Cardiac muscle cell (in vitro differentiated cells and primary cell): ENCODE data around the gene SRPRA. TPM values are rescaled to one million over a fixed set of nuclear protein-coding genes. Genes with fewer than 3 reads are reported as not detected.
"Not testable (repeated sequence)": the region's sequence is repeated elsewhere in the genome, so short reads cannot be mapped to it uniquely, and the experiment has no call there.

ENCODE experiments used
- DNase-seq, 2 donors: peaks; one replicate each; pipeline versions ENCODE4 v3.0.0 to v3.0.0-alpha.2; 2010 to 2017; ENCODE audit warnings: low read depth in 1 of 2, low spot score in 1 of 2
- H3K27ac ChIP-seq: fragments of 200-600 bp; sonication (generic); 2 replicates; pipeline ENCODE4 v1.5.1; 2016
- H3K27me3 ChIP-seq: fragments of 200-600 bp; sonication (generic); 2 replicates; pipeline ENCODE4 v1.6.0; 2016; ENCODE audit warnings: control low read depth
- H3K36me3 ChIP-seq: fragments of 200-600 bp; sonication (generic); 2 replicates; pipeline ENCODE4 v1.5.1; 2016; ENCODE audit warnings: control low read depth
- H3K4me1 ChIP-seq: fragments of 200-600 bp; sonication (generic); 2 replicates; pipeline ENCODE4 v1.8.1; 2017; ENCODE audit warnings: low read depth, mild to moderate bottlenecking, mixed run types
- H3K4me3 ChIP-seq: fragments of 200-600 bp; sonication (generic); 2 replicates; pipeline ENCODE4 v1.5.1; 2016; ENCODE audit warnings: mild to moderate bottlenecking
- H3K9me3 ChIP-seq: fragments of 200-600 bp; sonication (generic); 2 replicates; pipeline ENCODE4 v1.5.1; 2017; ENCODE audit warnings: low read depth, mild to moderate bottlenecking, control low read depth
- CTCF ChIP-seq: IDR thresholded peaks from 2 replicates; pipeline ENCODE4 v1.5.1; 2012; ENCODE audit warnings: low read depth, mild to moderate bottlenecking, low read length
- polyA plus RNA-seq: library from polyadenylated mRNA; unstranded; fragments of >200 nt; fragmentation: Nextera tagmentation; extraction: Ambion mirVana; gene quantifications from 2 replicates; pipeline ENCODE4 v1.2.1, GENCODE V29; 2016
- total RNA-seq: library from RNA; depleted of rRNA; stranded (reverse); fragments of >200 nt; gene quantifications from 2 replicates; pipeline ENCODE4 v1.2.3, GENCODE V29; 2016

The SRPRA gene
- total and polyA plus RNA-seq, 2 experiments from 2014 or later = 42.9 to 76.6 TPM

DNA sequence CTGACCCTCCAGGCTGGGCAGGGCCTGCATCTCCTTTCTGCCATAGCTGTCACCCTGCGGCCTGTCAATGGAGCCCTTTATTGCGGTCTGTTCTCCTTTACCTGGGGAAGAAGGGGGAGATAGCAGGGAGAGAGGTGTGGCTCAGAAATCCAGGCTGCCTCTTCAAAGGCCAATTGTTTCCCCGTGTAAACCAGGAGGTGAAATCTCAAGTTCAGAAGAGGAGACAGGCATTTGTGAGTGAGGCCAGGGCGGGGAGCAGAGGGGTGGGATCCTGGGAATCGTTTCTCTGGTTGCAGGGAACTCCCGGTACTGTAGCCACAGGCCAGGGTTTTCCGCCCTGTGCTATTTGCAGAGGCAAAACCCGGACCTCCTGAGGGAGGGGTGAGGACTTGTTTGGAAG is 44.3 kb upstream of the SRPRA start:
- no peaks in the 10 kb centered on the region for H3K9me3 ChIP-seq
- no peaks in the 10 kb centered on the region for H3K36me3 ChIP-seq
- H3K4me3 ChIP-seq = no peak overlapping the region
- DNase-seq = no peak
- TF ChIP-seq CTCF = no peak
- H3K27me3 ChIP-seq = no peaks in the 10 kb centered on the region
- H3K27ac ChIP-seq = no peak overlapping the region
- H3K4me1 ChIP-seq = no peaks in the 10 kb centered on the region

DNA sequence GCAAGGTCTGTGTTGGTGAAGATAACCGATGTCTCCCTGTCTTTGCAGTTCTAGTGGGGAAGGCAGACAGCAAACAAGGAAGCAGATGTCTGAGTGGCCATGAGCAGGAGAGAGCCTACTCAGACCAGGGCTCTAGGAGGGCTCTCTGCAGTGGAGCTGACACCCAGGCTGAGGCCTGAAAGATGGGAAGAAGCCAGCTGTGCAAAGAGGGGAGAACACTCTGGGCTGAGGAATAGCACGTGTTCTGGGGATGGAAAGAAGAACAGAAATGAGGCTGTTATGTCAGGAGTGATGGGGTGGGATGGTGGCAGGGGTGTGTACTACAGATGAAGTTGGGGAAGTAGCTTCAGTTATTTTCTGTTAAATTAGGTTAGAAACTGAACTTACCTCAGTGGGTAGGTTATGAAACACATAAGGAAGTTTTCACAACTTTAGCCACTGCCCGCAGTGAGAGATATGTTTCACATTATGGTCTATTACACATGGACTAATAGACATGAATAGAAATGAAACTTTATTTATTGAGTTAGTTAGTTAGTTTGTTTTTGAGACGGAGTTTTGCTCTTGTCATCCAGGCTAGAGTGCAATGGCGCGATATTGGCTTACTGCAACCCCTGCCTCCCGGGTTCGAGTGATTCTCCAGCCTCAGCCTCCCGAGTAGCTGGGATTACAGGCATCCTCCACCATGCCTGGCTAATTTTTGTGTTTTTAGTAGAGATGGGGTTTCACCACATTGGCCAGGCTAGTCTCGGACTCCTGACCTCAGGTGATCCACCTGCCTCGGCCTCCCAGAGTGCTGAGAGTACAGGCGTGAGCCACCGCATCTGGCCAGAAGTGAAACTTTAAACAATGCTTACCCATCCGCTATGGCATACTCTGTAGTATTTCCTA is 43.0 kb upstream of the SRPRA start:
- TF ChIP-seq CTCF = no peak
- H3K27me3 ChIP-seq = no peaks in the 10 kb centered on the region
- H3K27ac ChIP-seq = no peak overlapping the region
- no peaks in the 10 kb centered on the region for H3K4me1 ChIP-seq
- H3K4me3 ChIP-seq = no peak overlapping the region
- DNase-seq = peak in 1 of 2 donors; percentile 31
- H3K9me3 ChIP-seq = no peaks in the 10 kb centered on the region
- H3K36me3 ChIP-seq = no peaks in the 10 kb centered on the region

DNA sequence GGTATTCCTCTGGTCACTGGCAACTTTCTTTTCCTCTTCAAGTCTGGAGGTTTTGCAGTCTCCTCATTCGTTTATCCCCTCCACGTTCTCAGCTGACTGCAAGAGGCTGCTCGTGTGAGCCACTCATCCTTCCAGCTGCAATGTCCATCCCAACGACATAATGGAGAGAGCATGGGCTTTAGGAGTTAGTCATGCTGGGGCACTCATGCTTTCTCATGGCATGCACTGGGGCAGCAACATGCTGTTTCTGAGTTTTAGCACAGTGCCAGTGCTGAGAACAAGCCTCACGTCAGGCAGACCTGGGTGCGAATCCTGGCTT is 42.3 kb upstream of the SRPRA start:
- Histone ChIP-seq H3K36me3 (no peaks in the 10 kb centered on the region), H3K27me3 (no peaks in the 10 kb centered on the region), H3K9me3 (no peaks in the 10 kb centered on the region), H3K4me1 (no peaks in the 10 kb centered on the region), H3K4me3 (no peak overlapping the region), H3K27ac (no peak overlapping the region)
- no peak for TF ChIP-seq CTCF
- no peak for DNase-seq

- no peaks in the 10 kb centered on the region for H3K4me1 ChIP-seq
- DNase-seq = peak; percentile 85
- no peaks in the 10 kb centered on the region for H3K36me3 ChIP-seq
- no peaks in the 10 kb centered on the region for H3K27me3 ChIP-seq
- no peak overlapping the region for H3K4me3 ChIP-seq
- no peaks in the 10 kb centered on the region for H3K9me3 ChIP-seq
- TF ChIP-seq CTCF = peak; percentile 92
- H3K27ac ChIP-seq = no peak overlapping the region
Observed at GRCh38 chr11:126310200-126310991, 41.7 kb upstream of the SRPRA start.

DNA sequence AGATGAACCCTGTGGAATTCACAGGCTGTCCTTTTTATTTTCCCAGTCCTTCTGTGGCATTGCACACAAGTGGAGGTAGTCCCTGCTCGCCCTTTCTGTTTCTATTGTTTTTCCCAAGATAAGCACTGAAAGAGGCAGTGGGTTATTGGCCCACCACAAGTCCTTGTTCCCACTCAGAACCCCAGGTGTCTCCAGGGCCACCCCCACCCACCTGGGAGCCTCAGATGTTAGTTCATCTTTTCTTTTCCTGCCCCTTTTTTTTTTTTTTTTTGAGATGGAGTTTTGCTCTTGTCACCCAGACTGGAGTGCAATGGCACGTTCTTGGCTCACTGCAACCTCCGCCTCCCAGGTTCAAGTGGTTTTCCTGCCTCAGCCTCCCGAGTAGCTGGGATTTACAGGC is 40.1 kb upstream of the SRPRA start:
- not testable (repeated sequence) for H3K36me3 ChIP-seq, H3K9me3 ChIP-seq, H3K4me1 ChIP-seq, DNase-seq, H3K4me3 ChIP-seq, H3K27ac ChIP-seq, H3K27me3 ChIP-seq

- no peak for DNase-seq
- Histone ChIP-seq H3K36me3 (no peaks in the 10 kb centered on the region), H3K4me1 (peaks cover 4% of the 10 kb centered on the region), H3K4me3 (no peak overlapping the region), H3K27ac (no peak overlapping the region), H3K27me3 (no peaks in the 10 kb centered on the region), H3K9me3 (no peaks in the 10 kb centered on the region)
- no peak for TF ChIP-seq CTCF
Observed at GRCh38 chr11:126308271-126308671, 39.6 kb upstream of the SRPRA start.
